ENCODE measurements around the gene ATP9B.
"Not testable (repeated sequence)": the region's sequence is repeated elsewhere in the genome, so short reads cannot be mapped to it uniquely, and the experiment has no call there.

ATP9B gene

GRCh38 chr18:79229431-79229830 is 160.2 kb downstream of the ATP9B start:
- no peak for DNase-seq (ENCODE audit: low read depth in 2 of 2)

DNA sequence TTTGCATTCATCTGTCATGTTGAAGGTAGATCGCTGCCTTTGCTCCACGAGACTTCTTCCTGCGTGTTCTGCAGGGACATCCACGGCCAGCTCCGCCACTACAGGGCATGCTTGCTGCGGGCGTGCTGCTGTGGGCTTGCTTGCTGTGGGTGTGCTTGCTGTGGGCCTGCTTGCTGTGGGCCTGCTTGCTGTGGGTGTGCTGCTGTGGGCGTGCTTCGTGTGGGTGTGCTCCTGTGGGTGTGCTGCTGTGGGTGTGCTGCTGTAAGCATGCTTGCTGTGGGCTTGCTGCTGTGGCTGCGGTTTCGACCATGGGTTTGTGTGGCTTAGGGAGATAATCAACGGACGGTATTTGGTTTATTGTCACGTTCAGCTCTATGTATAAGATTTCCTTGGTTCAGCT is 165.2 kb downstream of the ATP9B start:
- no peak for DNase-seq (ENCODE audit: low read depth in 2 of 2)

- DNase-seq (ENCODE audit: low read depth in 2 of 2), result no peak
Observed at GRCh38 chr18:79239631-79240030, 170.4 kb downstream of the ATP9B start.

GRCh38 chr18:79241755-79242154 is 172.6 kb downstream of the ATP9B start:
- DNase-seq (ENCODE audit: low read depth in 2 of 2), result no peak

DNA sequence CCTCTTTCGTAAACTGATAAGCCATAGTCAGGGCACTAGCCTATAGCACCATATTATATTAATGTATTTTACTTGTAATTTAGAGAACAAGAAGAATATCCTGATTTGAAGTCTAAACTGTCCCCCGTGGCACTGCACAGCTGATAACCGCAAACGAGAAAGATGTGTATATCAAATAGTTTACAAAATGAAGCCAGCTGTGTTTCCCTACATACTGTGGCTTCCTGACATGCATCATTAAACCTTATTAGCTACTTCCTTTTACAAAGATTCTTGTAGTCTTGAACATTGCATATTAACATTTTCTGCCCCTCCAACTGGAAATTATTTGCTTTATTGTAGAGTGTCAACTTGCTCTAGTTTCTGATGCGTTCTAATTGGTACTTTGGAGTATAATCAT is 173.1 kb downstream of the ATP9B start:
- DNase-seq (ENCODE audit: low read depth in 2 of 2), result no peak

- DNase-seq (ENCODE audit: low read depth in 2 of 2), result no peak
Observed at GRCh38 chr18:79245517-79246001, 176.4 kb downstream of the ATP9B start.

- peak; percentile 60 to 66 for DNase-seq (ENCODE audit: low read depth in 2 of 2)
Observed at GRCh38 chr18:79246309-79247108, 177.3 kb downstream of the ATP9B start.

DNA sequence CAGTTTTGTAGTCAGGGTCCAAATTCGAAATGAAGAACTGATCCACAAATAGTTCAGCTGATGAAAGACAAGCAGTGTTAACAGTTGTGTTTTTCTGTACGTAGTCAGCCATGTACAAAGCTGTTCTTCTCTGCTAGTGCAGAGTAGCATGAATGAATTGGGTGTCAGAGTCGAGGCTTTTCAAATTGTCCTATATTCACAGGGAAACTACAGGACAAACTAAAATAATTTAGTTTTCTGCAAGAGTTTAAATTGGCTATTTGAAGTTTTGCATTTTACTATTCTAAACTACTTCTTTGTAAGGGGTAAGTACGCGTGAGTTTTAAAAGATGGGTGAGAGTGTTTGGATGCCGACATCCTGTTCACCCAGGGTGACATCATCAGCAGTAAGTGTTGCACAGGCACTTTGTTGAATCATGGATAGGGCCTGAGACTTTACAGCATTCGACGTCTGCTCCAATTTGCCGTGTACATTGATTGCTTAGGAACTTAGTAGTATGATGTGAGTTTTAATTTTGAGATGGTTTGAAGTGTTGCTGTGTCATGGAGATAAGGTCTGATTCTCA is 179.4 kb downstream of the ATP9B start:
- no peak for DNase-seq (ENCODE audit: low read depth in 2 of 2)

DNA sequence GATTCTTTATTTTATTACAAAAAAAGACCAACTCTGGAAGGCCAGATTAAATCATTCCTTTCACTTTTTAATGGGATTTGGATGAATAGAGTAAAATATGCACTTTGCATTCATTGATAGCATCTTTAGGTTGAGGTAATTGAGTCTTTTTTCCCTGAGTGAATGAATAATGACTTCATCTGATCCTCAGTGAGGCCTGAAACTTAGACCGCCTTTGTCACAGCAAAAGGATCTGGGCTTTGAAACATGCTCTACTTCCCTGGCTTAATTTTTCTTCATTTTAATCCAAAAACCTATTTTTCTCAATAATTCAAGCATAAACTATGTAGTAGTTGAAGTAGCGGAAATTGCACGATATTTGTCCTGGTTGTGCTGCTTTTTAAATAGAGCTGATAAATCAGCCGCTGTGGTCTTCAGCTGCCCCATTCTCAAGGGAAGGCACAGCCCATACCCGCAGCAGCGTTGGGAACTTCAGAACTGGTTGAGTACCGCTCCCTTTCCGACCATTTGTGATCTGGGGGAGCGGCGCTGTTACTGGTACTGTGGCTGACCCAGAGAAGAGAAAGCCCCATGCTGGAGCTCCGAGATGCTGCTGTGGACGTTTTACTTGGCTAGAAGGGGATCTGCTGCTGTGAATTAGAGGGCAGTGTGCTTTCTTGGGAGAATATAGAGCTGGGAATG is 181.2 kb downstream of the ATP9B start:
- DNase-seq (ENCODE audit: low read depth in 2 of 2), result no peak

DNA sequence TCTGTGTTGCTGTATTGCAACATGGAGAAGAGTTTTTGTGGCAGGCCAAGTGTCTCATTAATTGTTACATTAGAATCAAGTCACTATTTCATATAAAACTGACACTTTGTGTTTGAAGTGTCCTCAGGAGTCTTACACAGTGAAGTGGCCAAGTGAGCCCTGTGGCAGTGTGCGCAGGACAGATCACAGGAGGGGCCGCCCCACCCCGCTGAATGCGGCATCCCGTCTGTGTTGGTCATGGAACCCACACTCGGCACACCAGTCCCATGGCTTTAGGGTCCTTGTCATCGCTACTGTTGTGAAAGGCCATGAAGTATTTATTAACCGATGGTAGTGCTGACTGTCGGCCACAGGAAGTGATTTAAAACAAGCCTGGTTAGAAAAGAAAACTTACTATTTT is 181.8 kb downstream of the ATP9B start:
- no peak for DNase-seq (ENCODE audit: low read depth in 2 of 2)

- no peak for DNase-seq (ENCODE audit: low read depth in 2 of 2)
Observed at GRCh38 chr18:79252904-79253633, 183.9 kb downstream of the ATP9B start.

DNA sequence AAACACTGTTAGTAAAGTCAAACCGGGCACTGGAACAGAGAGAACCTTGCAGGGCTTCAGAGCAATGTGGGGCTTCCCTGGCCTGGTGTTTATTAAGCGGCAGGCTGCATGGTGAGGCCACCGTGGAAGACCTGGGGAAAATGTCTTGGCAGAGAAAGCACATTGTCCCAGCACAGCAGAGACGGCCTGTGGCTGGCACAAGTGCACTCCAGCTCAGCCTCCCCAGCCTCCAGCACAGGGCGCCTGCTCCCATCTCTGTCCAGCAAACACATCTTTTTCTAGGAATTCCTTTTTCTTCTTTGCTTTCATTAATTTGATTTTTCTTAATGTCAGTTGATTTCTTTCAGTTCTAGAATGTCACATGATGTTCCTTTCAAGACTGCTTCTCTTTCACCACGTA is 188.3 kb downstream of the ATP9B start:
- no peak for DNase-seq (ENCODE audit: low read depth in 2 of 2)

DNA sequence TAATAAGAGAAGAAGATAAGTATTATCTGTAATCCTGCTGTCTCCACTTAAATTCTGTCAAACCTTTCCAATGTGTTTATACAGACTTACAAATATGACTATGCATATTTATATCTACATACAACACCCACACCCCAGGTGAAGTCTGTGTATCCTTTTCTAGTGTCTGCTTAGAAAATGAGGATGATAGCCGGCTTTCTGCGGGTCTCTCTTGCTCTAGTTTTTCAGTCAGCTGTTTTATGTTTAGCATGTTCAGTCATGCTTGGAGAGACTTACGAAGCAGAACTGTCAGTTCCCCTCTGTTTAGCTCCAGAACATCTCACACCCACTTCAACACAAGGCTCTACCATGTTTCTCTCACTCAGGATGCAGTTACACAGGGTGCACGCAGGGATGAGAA is 189.3 kb downstream of the ATP9B start:
- no peak for DNase-seq (ENCODE audit: low read depth in 2 of 2)

- no peak for DNase-seq (ENCODE audit: low read depth in 2 of 2)
Observed at GRCh38 chr18:79259218-79259617, 190.0 kb downstream of the ATP9B start.

- no peak for DNase-seq (ENCODE audit: low read depth in 2 of 2)
Observed at GRCh38 chr18:79260023-79260422, 190.8 kb downstream of the ATP9B start.

GRCh38 chr18:79260510-79260909 is 191.3 kb downstream of the ATP9B start:
- DNase-seq (ENCODE audit: low read depth in 2 of 2), result no peak

GRCh38 chr18:79265068-79265467 is 195.9 kb downstream of the ATP9B start:
- DNase-seq (ENCODE audit: low read depth in 2 of 2), result not testable (repeated sequence)

- not testable (repeated sequence) for DNase-seq (ENCODE audit: low read depth in 2 of 2)
Observed at GRCh38 chr18:79271812-79272211, 202.6 kb downstream of the ATP9B start.

DNA sequence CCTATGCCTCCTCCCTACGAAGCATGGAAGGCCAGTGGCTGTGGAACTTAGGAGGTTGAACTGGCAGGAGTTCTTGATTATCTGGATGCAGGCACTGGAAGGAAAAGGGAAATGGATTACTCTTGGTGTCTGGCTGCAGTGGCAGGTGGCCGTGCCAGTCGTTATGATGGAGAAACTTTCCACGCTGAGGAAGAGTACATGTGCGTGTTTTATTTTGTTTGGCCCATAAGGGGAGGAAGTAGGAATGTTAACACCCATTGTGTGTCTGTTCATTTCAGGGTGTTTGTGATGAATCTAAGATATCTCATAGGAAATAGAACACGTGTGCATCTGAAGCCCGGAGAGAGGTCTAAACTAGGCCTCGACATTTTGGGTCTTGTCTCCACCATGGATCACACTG is 203.7 kb downstream of the ATP9B start:
- no peak for DNase-seq (ENCODE audit: low read depth in 2 of 2)

DNA sequence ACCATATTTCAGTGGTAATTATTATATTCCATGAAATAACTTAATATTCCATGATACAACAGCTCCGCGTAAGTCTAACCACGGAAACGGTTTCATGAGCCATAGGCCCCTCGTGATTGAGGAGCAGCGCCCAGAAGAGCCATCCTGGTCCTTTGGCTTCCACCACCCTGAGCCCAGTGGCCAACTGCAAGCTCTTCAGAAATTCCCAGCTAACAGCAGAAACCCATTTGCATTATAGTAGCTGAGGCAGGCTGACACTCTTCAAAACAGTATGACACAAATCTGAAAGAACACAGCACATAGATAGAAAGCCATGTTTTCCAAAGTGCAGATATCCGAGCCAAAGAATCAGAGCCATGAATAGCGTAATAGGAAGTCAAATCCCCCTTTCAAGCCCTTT is 205.6 kb downstream of the ATP9B start:
- DNase-seq (ENCODE audit: low read depth in 2 of 2), result no peak

- no peak for DNase-seq (ENCODE audit: low read depth in 2 of 2)
Observed at GRCh38 chr18:79275461-79275860, 206.3 kb downstream of the ATP9B start.

- DNase-seq (ENCODE audit: low read depth in 2 of 2), result no peak
Observed at GRCh38 chr18:79275992-79276391, 206.8 kb downstream of the ATP9B start.

All from stimulated activated CD4-positive, alpha-beta T cell treated with anti-CD3 and anti-CD28 coated beads, Interleukin-1b, Interleukin-23, amount 100 ng/mL, for 4 hours (primary cell).